GM18858 (cell line): Measurements from ENCODE around the gene MCTP1.

Experiments used
- ATAC-seq: cut with Tn5 transposase; IDR thresholded peaks from one replicate; pipeline ENCODE4 v1.9.1; 2021; ENCODE audit not compliant: unreplicated experiment

MCTP1 gene

DNA sequence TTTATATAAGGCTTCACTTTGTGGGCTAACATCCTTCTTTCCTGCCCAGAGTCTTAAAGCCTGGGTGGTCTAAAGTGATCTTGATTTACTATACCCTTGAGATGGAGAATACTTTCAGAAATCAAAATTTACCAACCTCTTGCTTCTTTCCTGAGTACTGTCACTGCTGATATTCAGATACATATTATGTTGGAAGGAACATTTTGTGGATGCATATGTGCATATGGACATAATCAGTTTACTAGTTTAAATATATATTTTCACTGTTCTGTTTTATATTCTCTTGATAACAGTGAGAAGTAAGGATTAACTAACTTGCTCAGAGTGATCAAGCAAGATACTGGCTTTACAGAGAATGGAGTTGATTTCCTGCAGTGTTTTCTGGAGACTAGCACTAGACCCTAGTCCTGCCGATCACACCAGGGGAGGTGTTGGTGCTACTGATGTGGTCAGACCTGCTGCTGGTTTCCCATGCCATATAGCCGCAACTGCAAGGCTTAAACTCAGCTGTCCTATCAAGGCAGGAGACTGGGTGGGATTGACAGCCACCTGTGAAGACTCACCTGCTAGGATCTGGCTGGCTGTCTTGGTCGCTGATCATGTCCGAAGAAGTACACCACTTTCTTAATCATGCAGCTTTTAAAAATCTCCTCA lies 608.8 kb downstream of the MCTP1 start:
- no peak for ATAC-seq

DNA sequence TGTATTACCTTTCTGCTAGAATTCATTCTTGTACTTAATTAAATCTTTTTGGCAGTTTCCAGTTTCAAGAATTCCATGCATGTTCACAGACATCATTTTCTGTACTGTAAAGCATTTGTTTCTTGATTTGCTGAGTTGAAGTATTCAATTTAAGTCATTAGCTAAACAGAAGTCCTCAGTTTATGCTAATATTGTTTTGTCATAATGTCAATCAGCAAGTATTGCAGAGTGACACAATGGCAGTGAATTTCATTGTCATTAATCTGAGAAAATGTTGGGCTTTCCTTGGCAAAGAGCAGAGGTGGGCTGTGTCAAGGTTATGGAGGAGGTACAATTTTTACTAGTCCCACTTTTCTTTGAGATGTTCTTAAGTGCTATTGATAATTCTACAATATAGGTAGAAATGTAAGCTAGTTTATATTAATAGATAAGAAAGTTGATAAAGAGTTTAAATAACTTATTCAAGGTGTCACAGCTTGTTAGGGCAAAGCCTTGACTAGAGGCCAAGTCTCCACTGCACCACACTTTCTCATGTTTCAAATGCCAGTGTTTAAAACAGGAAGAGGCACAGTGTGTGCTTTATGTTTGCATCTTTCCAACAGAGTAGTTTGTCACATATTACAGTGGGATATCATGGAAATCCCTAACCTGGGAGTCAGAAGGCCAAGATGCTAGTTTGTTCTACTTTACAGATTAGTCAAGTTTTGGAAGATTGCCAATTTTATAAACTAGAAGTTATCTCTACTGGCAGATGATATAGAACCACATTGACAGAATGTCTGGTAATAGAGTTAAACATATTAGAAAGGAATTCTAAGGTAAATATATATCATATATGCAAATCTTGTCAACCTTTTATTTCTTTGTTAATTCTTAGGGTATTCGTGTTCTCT lies 610.2 kb downstream of the MCTP1 start:
- ATAC-seq, result no peak

DNA sequence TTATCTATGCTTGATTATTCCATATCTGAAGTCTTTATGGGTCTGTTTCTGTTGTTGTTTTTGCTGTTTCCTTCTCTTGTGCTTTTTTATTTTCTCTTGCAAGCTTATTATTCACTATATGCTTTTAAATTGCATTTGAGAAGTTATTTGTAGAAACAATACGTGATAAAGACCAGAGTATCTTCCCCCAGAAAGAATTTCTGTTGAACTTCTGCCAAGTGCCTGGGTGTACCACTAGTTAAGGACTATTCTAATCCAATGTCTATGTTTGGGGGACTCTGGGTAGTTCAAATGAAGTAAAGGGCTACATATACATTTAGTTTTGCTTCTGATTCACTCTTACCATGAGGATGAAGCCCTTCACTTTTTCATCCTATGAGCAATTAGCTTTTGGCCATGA lies 612.1 kb downstream of the MCTP1 start:
- ATAC-seq, result no peak

DNA sequence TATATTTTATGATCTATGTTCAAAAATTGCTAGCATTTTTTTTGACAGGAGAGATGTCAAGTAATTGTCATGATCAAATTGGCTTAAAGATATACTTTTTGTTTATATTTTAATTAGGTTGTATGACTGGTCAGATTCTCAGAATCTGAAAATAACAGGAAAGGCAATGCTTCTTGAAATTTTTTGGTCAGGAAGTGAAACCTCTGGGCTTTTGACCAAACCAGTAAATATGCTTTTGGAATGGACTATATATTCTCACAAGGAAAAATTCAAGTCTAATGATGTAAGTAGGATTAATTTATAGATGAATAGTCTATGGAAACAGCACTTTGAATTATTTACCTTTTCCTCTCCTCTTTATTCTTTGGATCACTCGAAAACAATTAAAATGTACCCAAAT lies 614.2 kb downstream of the MCTP1 start:
- no peak for ATAC-seq

DNA sequence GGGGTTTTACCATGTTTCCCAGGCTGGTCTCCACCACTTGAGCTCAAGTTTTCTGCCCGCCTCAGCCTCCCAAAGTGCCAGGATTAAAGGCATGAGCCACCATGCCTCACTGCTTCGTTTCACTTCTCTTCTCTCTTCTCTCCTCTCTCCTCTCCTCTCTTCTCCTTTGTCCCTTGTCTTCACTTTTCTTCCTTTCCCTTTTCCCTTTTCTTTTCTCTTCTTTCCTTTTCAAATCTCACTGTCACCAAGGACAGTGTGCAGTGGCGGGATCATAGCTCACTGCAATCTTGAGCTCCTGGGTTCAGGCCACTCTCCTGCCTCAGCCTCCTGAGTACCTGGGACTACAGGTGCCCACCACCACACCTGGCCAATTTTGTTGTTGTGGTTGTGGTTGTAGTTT lies 617.0 kb downstream of the MCTP1 start:
- ATAC-seq, result no peak

DNA sequence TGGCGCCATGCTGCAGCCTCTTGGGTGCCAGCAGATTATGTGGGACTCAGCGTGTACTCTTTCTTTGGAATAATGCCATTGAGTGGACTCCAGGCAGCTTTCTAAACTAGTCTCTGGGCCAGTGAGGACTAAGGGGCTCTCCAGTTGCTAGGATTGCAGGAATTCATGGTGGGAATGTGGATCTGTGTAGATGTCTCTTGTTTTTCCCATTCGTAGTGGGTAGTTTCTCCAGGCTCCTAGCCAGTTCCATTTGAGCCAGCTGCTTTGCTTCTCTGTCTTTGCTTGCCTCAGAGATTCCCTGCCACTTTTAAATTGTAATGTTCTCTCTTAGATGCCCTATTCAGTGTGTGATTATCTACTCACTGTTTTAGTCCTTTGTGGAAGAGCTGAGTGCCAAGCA lies 623.8 kb downstream of the MCTP1 start:
- ATAC-seq, result no peak

DNA sequence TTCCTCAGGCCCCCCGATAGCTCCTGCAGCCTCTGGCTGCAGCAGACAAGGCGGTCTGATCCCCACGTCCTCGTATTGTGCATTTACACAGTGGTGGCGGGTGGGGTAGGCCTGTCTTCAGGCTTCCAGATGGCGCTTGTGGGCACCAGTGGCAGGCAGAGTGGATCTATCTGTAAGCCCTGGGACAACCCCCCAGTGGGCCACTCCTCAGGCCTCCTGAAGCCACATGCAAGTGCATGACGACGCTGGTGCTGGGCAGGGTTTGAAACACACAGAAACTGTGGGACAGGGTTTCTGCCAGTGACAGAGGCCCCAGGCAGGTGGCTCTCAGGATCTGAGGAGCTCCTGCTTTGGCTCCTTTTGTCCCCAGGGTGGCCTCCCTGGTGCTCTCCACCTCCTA lies 624.4 kb downstream of the MCTP1 start:
- ATAC-seq, result no peak

DNA sequence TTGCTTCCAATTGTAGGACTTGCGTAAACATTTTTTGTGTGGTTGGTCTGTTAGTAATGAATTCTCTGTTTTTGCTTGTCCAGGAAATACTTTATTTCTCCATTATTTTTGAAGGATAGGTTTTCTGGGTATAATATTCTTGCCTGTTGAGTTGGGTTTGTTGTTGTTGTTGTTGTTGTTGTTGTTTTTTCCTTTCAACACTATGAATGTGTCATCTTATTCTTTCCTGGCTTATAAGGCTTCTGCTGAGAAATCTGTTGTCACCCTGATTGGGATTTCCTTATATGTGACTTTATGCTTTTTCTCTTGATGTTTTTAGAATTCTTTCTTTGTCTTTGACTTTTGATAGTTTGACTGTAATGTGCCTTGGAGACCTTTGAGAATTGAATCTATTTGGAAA lies 626.6 kb downstream of the MCTP1 start:
- no peak for ATAC-seq
